Astrocyte (in vitro differentiated cells and primary cell): ENCODE data around the gene THRSP. TPM values are rescaled to one million over a fixed set of nuclear protein-coding genes. Genes with fewer than 3 reads are reported as not detected.
"Not testable (repeated sequence)": the region's sequence is repeated elsewhere in the genome, so short reads cannot be mapped to it uniquely, and the experiment has no call there.

Source experiments
- DNase-seq: peaks from one replicate; pipeline ENCODE4 v3.0.0-alpha.2; 2010; ENCODE audit warnings: low read depth
- FAIRE-seq: peaks from 2 replicates; lab custom pipeline; 2011; peaks lifted over from hg19 to GRCh38; lab: Jason Lieb, UNC
- H2AFZ ChIP-seq: 2 replicates; pipeline ENCODE4 v1.6.0; 2012; ENCODE audit warnings: low read depth, low read length, inconsistent platforms
- H3K27ac ChIP-seq: 2 replicates; pipeline ENCODE4 v1.5.1; 2011; ENCODE audit warnings: low read depth, low read length, inconsistent platforms
- H3K27me3 ChIP-seq: 2 replicates; pipeline ENCODE4 v1.6.0; 2011; ENCODE audit warnings: low read length, inconsistent platforms; ENCODE audit not compliant: insufficient read depth
- H3K36me3 ChIP-seq: 2 replicates; pipeline ENCODE4 v1.5.1; 2011; ENCODE audit warnings: low read length, inconsistent platforms; ENCODE audit not compliant: insufficient read depth
- H3K4me1 ChIP-seq: 2 replicates; pipeline ENCODE4 v1.5.1; 2011; ENCODE audit warnings: low read length, inconsistent platforms; ENCODE audit not compliant: insufficient read depth
- H3K4me2 ChIP-seq: 2 replicates; pipeline ENCODE4 v1.6.0; 2012; ENCODE audit warnings: low read length, inconsistent platforms
- H3K4me3 ChIP-seq: 2 replicates; pipeline ENCODE4 v1.5.1; 2011; ENCODE audit warnings: low read depth, mild to moderate bottlenecking, low read length, inconsistent platforms; ENCODE audit not compliant: insufficient read depth
- H3K79me2 ChIP-seq: 2 replicates; pipeline ENCODE4 v1.6.0; 2012; ENCODE audit warnings: mild to moderate bottlenecking, low read length, inconsistent platforms; ENCODE audit not compliant: insufficient read depth
- H3K9ac ChIP-seq: 2 replicates; pipeline ENCODE4 v1.6.0; 2012; ENCODE audit warnings: mild to moderate bottlenecking, low read length, inconsistent platforms
- H3K9me3 ChIP-seq: 2 replicates; pipeline ENCODE4 v1.5.1; 2012; ENCODE audit warnings: low read depth, mild to moderate bottlenecking, low read length, inconsistent platforms; ENCODE audit not compliant: insufficient read depth
- H4K20me1 ChIP-seq: 2 replicates; pipeline ENCODE4 v1.6.0; 2012; ENCODE audit warnings: low read length, inconsistent platforms; ENCODE audit not compliant: insufficient read depth
- H3K27ac Mint-ChIP-seq: one replicate; pipeline ENCODE4 v1.8.0; 2021; ENCODE audit warnings: mild to moderate bottlenecking, mixed read lengths; ENCODE audit not compliant: unreplicated experiment
- H3K27me3 Mint-ChIP-seq: one replicate; pipeline ENCODE4 v1.8.0; 2021; ENCODE audit warnings: low read depth, mixed read lengths; ENCODE audit not compliant: unreplicated experiment
- H3K36me3 Mint-ChIP-seq: one replicate; pipeline ENCODE4 v1.8.0; 2021; ENCODE audit warnings: low read depth, mixed read lengths; ENCODE audit not compliant: unreplicated experiment
- H3K4me1 Mint-ChIP-seq: one replicate; pipeline ENCODE4 v1.8.0; 2021; ENCODE audit warnings: low read depth, mixed read lengths; ENCODE audit not compliant: unreplicated experiment
- H3K4me3 Mint-ChIP-seq: one replicate; pipeline ENCODE4 v1.8.0; 2021; ENCODE audit warnings: mild to moderate bottlenecking, moderate library complexity, mixed read lengths; ENCODE audit not compliant: unreplicated experiment
- H3K9me3 Mint-ChIP-seq: one replicate; pipeline ENCODE4 v1.8.0; 2021; ENCODE audit warnings: mild to moderate bottlenecking, mixed read lengths; ENCODE audit not compliant: unreplicated experiment
- EZH2 ChIP-seq: IDR thresholded peaks from 2 replicates; pipeline ENCODE4 v1.6.1; 2012; ENCODE audit warnings: mild to moderate bottlenecking, low read length, inconsistent platforms; ENCODE audit not compliant: insufficient read depth
- total RNA-seq: library from RNA; stranded (reverse); gene quantifications from 2 replicates; pipeline ENCODE4 v1.2.1, GENCODE V29; 2021
- TF ChIP-seq, protein P1 (sequence below): IDR thresholded peaks from 2 replicates; pipeline ENCODE4 v1.5.1; 2011; ENCODE audit warnings: low read depth, mild to moderate bottlenecking, inconsistent platforms, low read length, moderate library complexity; ENCODE audit not compliant: insufficient read depth

Gene THRSP
- total RNA-seq, 1 donor from 2014 or later, result not detected

DNA sequence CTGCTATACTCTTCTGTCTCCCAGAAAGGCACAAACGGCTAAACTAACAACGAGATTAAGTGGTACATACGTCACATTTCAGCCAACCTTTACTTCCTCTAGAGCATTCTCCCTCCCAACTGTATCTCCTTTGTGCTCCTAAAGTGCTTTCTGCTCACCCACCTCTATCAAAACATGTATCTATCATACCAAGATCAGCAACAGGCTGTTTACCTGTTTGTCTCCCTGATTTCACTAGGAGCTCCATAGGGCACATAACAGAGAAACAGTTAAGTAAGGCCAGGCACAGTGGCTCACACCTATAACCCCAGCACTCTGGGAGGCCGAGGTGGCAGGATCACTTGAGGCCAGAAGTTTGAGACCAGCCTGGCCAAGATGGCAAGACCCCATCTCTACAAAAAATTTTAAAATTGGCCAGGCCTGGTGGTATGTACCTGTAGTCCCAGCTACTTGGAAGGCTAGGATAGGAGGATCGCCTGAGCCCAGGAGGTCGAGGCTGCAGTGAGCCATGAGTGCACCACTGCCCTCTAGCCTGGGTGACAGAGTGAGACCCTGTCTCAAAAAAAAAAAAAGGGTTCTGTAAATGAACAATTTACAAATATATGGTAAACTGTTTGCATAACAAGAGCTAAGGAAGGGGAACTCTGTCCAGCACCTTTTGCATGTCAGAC is 13.2 kb downstream of the THRSP start:
- H3K4me2 ChIP-seq, result peak overlapping the region; percentile 23
- H3K4me1 ChIP-seq, result peaks cover 31% of the 10 kb centered on the region
- no peaks in the 10 kb centered on the region for H3K9me3 ChIP-seq
- Mint-ChIP-seq H3K9me3 (no peaks in the 10 kb centered on the region), H3K4me3 (peak overlapping the region; percentile 46), H3K4me1 (peaks cover 19% of the 10 kb centered on the region), H3K36me3 (peaks cover 2% of the 10 kb centered on the region), H3K27ac (no peak overlapping the region), H3K27me3 (no peaks in the 10 kb centered on the region)
- no peak overlapping the region for H3K9ac ChIP-seq
- H3K36me3 ChIP-seq, result peaks cover 6% of the 10 kb centered on the region
- no peak overlapping the region for H3K27ac ChIP-seq
- peaks cover 64% of the 10 kb centered on the region for H4K20me1 ChIP-seq
- H3K79me2 ChIP-seq, result peaks cover 79% of the 10 kb centered on the region
- H3K27me3 ChIP-seq, result no peaks in the 10 kb centered on the region
- no peak overlapping the region for H3K4me3 ChIP-seq
- DNase-seq (no peak), FAIRE-seq (no peak)
- TF ChIP-seq EZH2, result no peak
- TF ChIP-seq, protein P1, sequence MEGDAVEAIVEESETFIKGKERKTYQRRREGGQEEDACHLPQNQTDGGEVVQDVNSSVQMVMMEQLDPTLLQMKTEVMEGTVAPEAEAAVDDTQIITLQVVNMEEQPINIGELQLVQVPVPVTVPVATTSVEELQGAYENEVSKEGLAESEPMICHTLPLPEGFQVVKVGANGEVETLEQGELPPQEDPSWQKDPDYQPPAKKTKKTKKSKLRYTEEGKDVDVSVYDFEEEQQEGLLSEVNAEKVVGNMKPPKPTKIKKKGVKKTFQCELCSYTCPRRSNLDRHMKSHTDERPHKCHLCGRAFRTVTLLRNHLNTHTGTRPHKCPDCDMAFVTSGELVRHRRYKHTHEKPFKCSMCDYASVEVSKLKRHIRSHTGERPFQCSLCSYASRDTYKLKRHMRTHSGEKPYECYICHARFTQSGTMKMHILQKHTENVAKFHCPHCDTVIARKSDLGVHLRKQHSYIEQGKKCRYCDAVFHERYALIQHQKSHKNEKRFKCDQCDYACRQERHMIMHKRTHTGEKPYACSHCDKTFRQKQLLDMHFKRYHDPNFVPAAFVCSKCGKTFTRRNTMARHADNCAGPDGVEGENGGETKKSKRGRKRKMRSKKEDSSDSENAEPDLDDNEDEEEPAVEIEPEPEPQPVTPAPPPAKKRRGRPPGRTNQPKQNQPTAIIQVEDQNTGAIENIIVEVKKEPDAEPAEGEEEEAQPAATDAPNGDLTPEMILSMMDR, result no peak
- H2AFZ ChIP-seq, result no peak overlapping the region

DNA sequence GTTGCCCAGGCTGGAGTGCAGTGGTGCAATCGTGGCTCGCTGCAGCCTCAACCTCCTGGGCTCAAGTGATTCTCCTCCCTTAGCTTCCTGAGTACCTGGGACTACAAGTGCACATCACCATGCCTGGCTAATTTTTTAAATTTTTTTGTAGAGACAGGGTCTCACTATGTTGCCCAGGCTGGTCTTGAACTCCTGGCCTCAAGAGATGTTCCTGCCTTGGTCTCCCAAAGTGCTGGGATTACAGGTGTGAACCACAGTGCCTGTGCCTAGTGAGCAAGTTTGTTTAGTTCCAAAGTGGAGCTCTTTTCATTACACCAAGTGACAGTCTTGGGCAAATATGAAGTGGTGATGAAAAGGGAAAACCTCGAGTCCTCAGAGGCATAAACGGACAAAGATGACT is 13.9 kb downstream of the THRSP start:
- H3K27ac Mint-ChIP-seq, H3K27me3 ChIP-seq, FAIRE-seq, H3K9me3 ChIP-seq, DNase-seq, H2AFZ ChIP-seq, H3K9me3 Mint-ChIP-seq, H3K27ac ChIP-seq, H3K36me3 Mint-ChIP-seq, H3K36me3 ChIP-seq, H3K27me3 Mint-ChIP-seq: not testable (repeated sequence)
- peak overlapping the region; percentile 95 for H3K4me3 Mint-ChIP-seq
- peak overlapping the region; percentile 95 for H3K9ac ChIP-seq
- H3K79me2 ChIP-seq, result peaks cover 74% of the 10 kb centered on the region
- peaks cover 31% of the 10 kb centered on the region for H3K4me1 ChIP-seq
- peaks cover 17% of the 10 kb centered on the region for H3K4me1 Mint-ChIP-seq
- H3K4me2 ChIP-seq, result peak overlapping the region; percentile 94
- H4K20me1 ChIP-seq, result peaks cover 58% of the 10 kb centered on the region
- H3K4me3 ChIP-seq, result peak overlapping the region; percentile 89

DNA sequence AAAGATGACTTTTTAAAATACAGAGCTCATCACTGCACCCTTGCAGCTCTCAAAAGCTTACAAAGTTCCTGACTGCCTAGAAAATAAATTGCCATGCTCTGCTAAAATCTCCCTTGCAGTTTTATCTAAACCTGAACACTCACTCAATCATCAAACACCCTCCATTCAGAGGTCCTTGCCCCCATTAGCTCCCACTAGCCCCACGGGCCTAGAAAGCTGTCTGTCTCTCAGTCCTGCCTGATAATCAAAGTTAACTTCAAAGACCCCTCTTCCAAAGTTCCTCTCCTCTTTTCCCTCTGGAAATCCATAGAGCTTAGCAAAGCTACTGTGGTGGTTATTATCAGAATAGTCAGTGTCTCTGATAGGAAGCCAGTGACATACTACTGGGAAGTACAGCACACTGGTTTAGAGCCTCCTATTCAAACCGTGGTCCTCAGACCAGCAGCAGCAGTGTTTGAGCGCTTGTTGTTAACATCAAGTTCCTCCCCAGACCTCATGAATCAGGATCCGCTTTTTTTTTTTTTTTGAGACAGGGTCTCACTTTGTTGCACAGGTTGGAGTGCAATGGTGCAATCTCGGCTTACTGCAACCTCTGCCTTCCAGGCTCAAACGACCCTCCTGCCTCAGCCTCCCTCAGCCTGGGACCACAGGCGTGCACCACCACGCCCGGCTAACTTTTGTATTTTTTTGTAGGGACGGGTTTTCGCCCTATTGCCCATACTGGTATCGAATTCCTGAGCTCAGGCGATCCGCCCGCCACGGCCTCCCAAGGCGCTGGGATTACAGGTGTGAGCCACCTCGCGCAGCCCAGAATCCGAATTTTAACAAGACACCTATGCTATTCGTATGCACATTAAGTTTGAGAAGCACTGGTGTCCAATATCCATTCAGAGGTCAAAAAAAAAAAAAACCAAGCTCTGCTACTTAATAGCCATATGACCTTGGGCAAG is 14.8 kb downstream of the THRSP start:
- Mint-ChIP-seq H3K9me3 (no peaks in the 10 kb centered on the region), H3K4me3 (peak overlapping the region; percentile 95), H3K4me1 (peaks cover 19% of the 10 kb centered on the region), H3K27me3 (no peaks in the 10 kb centered on the region), H3K36me3 (no peaks in the 10 kb centered on the region), H3K27ac (peak overlapping the region; percentile 87)
- H3K27ac ChIP-seq, result peak overlapping the region; percentile 92
- H3K9me3 ChIP-seq, result no peaks in the 10 kb centered on the region
- peaks cover 50% of the 10 kb centered on the region for H4K20me1 ChIP-seq
- peak overlapping the region; percentile 89 for H3K4me3 ChIP-seq
- peak overlapping the region; percentile 94 for H3K4me2 ChIP-seq
- H3K27me3 ChIP-seq, result no peaks in the 10 kb centered on the region
- FAIRE-seq, result no peak
- H3K4me1 ChIP-seq, result peaks cover 31% of the 10 kb centered on the region
- no peaks in the 10 kb centered on the region for H3K36me3 ChIP-seq
- peaks cover 65% of the 10 kb centered on the region for H3K79me2 ChIP-seq
- no peak for DNase-seq
- peak overlapping the region; percentile 95 for H3K9ac ChIP-seq
- peak overlapping the region; percentile 82 for H2AFZ ChIP-seq
- TF ChIP-seq EZH2, result no peak
- TF ChIP-seq, protein P1, result no peak
